A549 treated with AZD2906 at 1 μM for 4 hours (cell line): ENCODE results near the gene TMC3. TPM values are rescaled to one million over a fixed set of nuclear protein-coding genes. Genes with fewer than 3 reads are reported as not detected.

ENCODE experiments used
- total RNA-seq: library from RNA; stranded (reverse); fragments of 200-300 nt; extraction: Qiagen RNA extraction; gene quantifications from 5 replicates; pipeline ENCODE4 v1.2.3, GENCODE V29; 2022

Gene TMC3
- total RNA-seq = not detected in 5 replicates

DNA sequence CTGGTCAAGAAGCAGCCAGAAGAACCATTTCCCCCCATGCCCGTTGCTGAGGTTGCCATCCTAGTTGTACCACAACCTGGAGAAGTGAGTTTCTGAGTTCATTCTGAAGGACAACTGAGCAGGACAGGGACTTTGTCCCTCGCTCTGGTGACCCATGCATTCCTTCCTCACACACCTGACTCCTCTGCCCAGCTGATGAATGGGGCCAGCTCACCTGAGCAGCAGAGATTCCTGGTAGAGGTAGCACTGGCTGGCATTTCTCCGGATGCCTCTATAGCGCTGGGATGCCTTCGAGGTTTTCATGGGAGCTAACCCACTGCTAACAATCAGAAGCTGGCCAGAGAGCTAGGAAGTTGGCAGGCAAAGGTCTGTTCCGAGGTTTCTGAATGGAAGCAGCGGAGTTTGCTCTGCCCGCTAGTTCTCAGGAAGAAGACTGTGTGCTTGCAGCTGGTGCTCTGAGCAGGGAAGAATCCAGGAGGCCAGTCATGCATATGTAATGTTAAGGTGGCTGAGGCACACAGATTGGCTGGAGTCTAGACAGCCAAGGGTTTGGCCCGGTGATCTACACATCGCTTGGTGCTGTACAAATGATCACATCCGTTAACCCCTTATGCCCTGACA, at the start of gene TMC3:
TMC3 (minus strand) TSS at position 439 of the 621 bp plus-strand sequence; CDS start at position 303, 136 bp downstream.

GRCh38 chr15:81323944-81324881, 49.8 kb downstream of the TMC3 start, which contains the start of gene STARD5:
Gene STARD5, minus strand, starts transcription at chr15:81324141. Its CDS starts 42 bp downstream, at chr15:81324099.

Other genes starting within 250 kb of the TMC3 start
- gene CFAP161, start 239.9 kb downstream of the TMC3 start, total RNA-seq = not detected in 5 replicates
- gene IL16, start 177.3 kb downstream of the TMC3 start, total RNA-seq = 0.01 to 0.17 TPM (median 0.09 TPM) in 4 of 5 replicates, not detected in the other
- gene STARD5, start 50.1 kb downstream of the TMC3 start, total RNA-seq = 1.4 to 2.2 TPM (median 2.0 TPM) in 5 replicates